HepG2 (cell line): ENCODE measurements around the gene DUSP7. TPM values are rescaled to one million over a fixed set of nuclear protein-coding genes. Genes with fewer than 3 reads are reported as not detected.

ENCODE experiments used
- ARID2 ChIP-seq: sonication (generic); formaldehyde crosslinking; IDR thresholded peaks from 2 replicates; pipeline ENCODE4 v1.8.1; 2022; ENCODE audit warnings: mild to moderate bottlenecking, missing genetic modification reagents, borderline replicate concordance
- CHCHD3 ChIP-seq: sonication (generic); formaldehyde crosslinking; IDR thresholded peaks from 2 replicates; pipeline ENCODE4 v1.8.0; 2022; ENCODE audit warnings: mild to moderate bottlenecking, missing genetic modification reagents, moderate library complexity
- GATAD2A ChIP-seq: IDR thresholded peaks from 2 replicates; pipeline ENCODE4 v1.6.1; 2016
- HDAC1 ChIP-seq: sonication (generic); formaldehyde crosslinking; IDR thresholded peaks from 2 replicates; pipeline ENCODE4 v1.5.1; 2020; ENCODE audit warnings: mild to moderate bottlenecking, missing genetic modification reagents
- KDM1A ChIP-seq: IDR thresholded peaks from 2 replicates; pipeline ENCODE4 v1.6.1; 2016; ENCODE audit warnings: missing compliant biosample characterization
- KDM6A ChIP-seq: IDR thresholded peaks from 2 replicates; pipeline ENCODE4 v1.6.1; 2016; ENCODE audit warnings: low read depth
- KMT2B ChIP-seq: IDR thresholded peaks from 2 replicates; pipeline ENCODE4 v1.6.1; 2016; ENCODE audit warnings: missing genetic modification reagents, missing compliant biosample characterization
- NFE2L2 ChIP-seq: fragments of 150-350 bp; IDR thresholded peaks from 2 replicates; pipeline ENCODE4 v1.6.1; 2014; ENCODE audit warnings: low read length
- SALL2 ChIP-seq: sonication (generic); formaldehyde crosslinking; IDR thresholded peaks from 2 replicates; pipeline ENCODE4 v1.8.1; 2023; ENCODE audit warnings: mild to moderate bottlenecking, missing genetic modification reagents, inconsistent platforms
- TAF1 ChIP-seq: sonication (generic); formaldehyde crosslinking; IDR thresholded peaks from 2 replicates; pipeline ENCODE4 v1.4.0; 2020; ENCODE audit warnings: missing genetic modification reagents
- TEAD3 ChIP-seq: optimal IDR thresholded peaks from 2 replicates; pipeline ENCODE3; 2016; ENCODE audit warnings: borderline replicate concordance
- XRCC5 ChIP-seq: fragments of 200-400 bp; formaldehyde crosslinking; optimal IDR thresholded peaks from 2 replicates; pipeline ENCODE3; 2017; ENCODE audit warnings: mild to moderate bottlenecking, low read length
- ZBTB7A ChIP-seq: sonication (generic); formaldehyde crosslinking; IDR thresholded peaks from 2 replicates; pipeline ENCODE4 v1.8.0; 2022; ENCODE audit warnings: mild to moderate bottlenecking, missing genetic modification reagents
- ZFP37 ChIP-seq: sonication (generic); formaldehyde crosslinking; IDR thresholded peaks from 2 replicates; pipeline ENCODE4 v1.4.0; 2020; ENCODE audit warnings: missing genetic modification reagents, borderline replicate concordance
- ZIK1 ChIP-seq: sonication (generic); formaldehyde crosslinking; IDR thresholded peaks from 2 replicates; pipeline ENCODE4 v1.5.0; 2020; ENCODE audit warnings: mild to moderate bottlenecking, low read depth, missing genetic modification reagents, borderline replicate concordance
- ZNF567 ChIP-seq: sonication (generic); formaldehyde crosslinking; IDR thresholded peaks from 2 replicates; pipeline ENCODE4 v1.8.1; 2023; ENCODE audit warnings: mild to moderate bottlenecking, missing genetic modification reagents, borderline replicate concordance
- ZNF616 ChIP-seq: sonication (generic); formaldehyde crosslinking; IDR thresholded peaks from 2 replicates; pipeline ENCODE4 v1.5.0; 2020; ENCODE audit warnings: low read depth, mild to moderate bottlenecking, missing genetic modification reagents
- ZNF709 ChIP-seq: sonication (generic); formaldehyde crosslinking; IDR thresholded peaks from 2 replicates; pipeline ENCODE4 v1.5.0; 2020; ENCODE audit warnings: mild to moderate bottlenecking, missing genetic modification reagents
- polyA plus RNA-seq, 8 experiments: library from polyadenylated mRNA; depleted of rRNA in 3 of 8; stranded (reverse) in 7 of 8; unstranded in 1 of 8; fragments of >200 nt; fragmentation: Illumina TruSeq in 4 of 8; extraction: Trizol in 4 of 8; gene quantifications; 2 replicates each; pipeline versions ENCODE4 v1.2.1 to v1.2.3, GENCODE V29; 2011 to 2016; ENCODE audit warnings: low read depth in 4 of 8, missing spikeins in 1 of 8, mixed read lengths in 1 of 8; ENCODE audit not compliant: insufficient read depth in 1 of 8
- total RNA-seq, 5 experiments: library from RNA; depleted of rRNA; stranded (reverse); fragments of >200 nt; fragmentation: Illumina TruSeq; extraction: Trizol; gene quantifications; 2 replicates each; pipeline ENCODE4 v1.2.3, GENCODE V29; 2016; ENCODE audit warnings: low read depth in 1 of 5
- TF ChIP-seq, protein P1 (sequence below): sonication (generic); formaldehyde crosslinking; IDR thresholded peaks from 2 replicates; pipeline ENCODE4 v1.4.0; 2020; ENCODE audit warnings: low read depth, mild to moderate bottlenecking, missing genetic modification reagents
- TF ChIP-seq, protein P2 (sequence below): sonication (generic); formaldehyde crosslinking; IDR thresholded peaks from 2 replicates; pipeline ENCODE4 v1.4.0; 2020; ENCODE audit warnings: missing genetic modification reagents, borderline replicate concordance
- TF ChIP-seq, protein P3 (sequence below): sonication (generic); formaldehyde crosslinking; IDR thresholded peaks from 2 replicates; pipeline ENCODE4 v1.4.0; 2020; ENCODE audit warnings: missing genetic modification reagents
- TF ChIP-seq, protein P4 (sequence below): IDR thresholded peaks from 2 replicates; pipeline ENCODE4 v1.6.1; 2016; ENCODE audit warnings: missing biosample characterization, missing genetic modification reagents, low read depth
- TF ChIP-seq, protein P5 (sequence below): sonication (generic); formaldehyde crosslinking; IDR thresholded peaks from 2 replicates; pipeline ENCODE4 v1.8.0; 2022; ENCODE audit warnings: mild to moderate bottlenecking, missing genetic modification reagents, moderate library complexity
- TF ChIP-seq, protein P6 (sequence below): sonication (generic); formaldehyde crosslinking; IDR thresholded peaks from 2 replicates; pipeline ENCODE4 v1.4.0; 2020; ENCODE audit warnings: missing genetic modification reagents

Gene DUSP7
- total and polyA plus RNA-seq, 2 of the 13 experiments (the other 11 are each of a cell fraction or from before 2014, with no cell fraction given) = 6.6 to 8.8 TPM

DNA sequence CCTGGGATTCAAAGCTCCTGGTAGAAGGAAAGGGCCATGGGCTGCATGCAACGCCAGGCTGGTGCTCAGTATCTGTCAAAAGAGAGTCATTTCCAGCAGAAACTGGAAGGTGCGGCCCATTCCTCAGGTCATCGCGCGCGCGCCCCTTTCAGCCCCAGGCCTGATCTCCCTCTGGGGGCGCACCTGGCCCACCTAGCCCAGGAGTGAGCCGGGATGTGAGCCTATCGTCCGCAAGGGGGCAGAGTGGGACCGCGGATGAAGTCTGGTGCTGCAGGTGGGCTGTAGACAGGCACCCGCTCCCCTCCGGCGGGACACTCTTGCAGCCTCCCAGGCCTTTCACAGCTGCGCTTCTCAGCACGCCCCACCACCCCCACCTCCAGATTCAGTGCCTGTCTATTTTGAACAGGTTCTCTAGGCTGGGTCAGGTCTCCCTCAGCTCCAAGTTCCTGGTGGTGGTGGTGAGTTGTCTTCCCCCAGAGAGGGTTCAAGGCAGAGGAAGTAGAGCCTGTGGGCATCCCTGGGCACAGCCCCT is 54.9 kb downstream of the DUSP7 start (continued):
- TF ChIP-seq, protein P1, sequence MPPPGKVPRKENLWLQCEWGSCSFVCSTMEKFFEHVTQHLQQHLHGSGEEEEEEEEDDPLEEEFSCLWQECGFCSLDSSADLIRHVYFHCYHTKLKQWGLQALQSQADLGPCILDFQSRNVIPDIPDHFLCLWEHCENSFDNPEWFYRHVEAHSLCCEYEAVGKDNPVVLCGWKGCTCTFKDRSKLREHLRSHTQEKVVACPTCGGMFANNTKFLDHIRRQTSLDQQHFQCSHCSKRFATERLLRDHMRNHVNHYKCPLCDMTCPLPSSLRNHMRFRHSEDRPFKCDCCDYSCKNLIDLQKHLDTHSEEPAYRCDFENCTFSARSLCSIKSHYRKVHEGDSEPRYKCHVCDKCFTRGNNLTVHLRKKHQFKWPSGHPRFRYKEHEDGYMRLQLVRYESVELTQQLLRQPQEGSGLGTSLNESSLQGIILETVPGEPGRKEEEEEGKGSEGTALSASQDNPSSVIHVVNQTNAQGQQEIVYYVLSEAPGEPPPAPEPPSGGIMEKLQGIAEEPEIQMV (CRISPR knock-in tag) = 0 out of 2 replicates have a peak, but pooled peaks have one; percentile 59
- TF ChIP-seq KDM6A (CRISPR knock-in tag) = no peak
- peak; percentile 97; the same call in 1 of the 2 replicates for TF ChIP-seq ZBTB7A (CRISPR knock-in tag)
- TF ChIP-seq, protein P2, sequence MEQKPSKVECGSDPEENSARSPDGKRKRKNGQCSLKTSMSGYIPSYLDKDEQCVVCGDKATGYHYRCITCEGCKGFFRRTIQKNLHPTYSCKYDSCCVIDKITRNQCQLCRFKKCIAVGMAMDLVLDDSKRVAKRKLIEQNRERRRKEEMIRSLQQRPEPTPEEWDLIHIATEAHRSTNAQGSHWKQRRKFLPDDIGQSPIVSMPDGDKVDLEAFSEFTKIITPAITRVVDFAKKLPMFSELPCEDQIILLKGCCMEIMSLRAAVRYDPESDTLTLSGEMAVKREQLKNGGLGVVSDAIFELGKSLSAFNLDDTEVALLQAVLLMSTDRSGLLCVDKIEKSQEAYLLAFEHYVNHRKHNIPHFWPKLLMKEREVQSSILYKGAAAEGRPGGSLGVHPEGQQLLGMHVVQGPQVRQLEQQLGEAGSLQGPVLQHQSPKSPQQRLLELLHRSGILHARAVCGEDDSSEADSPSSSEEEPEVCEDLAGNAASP (CRISPR knock-in tag) = peak; percentile 73
- TF ChIP-seq TEAD3 (CRISPR knock-in tag) = peak; percentile 43
- no peak for TF ChIP-seq ZNF616 (CRISPR knock-in tag)
- no peak for TF ChIP-seq HDAC1 (CRISPR knock-in tag)
- no peak for TF ChIP-seq ZFP37 (CRISPR knock-in tag)
- TF ChIP-seq, protein P3, sequence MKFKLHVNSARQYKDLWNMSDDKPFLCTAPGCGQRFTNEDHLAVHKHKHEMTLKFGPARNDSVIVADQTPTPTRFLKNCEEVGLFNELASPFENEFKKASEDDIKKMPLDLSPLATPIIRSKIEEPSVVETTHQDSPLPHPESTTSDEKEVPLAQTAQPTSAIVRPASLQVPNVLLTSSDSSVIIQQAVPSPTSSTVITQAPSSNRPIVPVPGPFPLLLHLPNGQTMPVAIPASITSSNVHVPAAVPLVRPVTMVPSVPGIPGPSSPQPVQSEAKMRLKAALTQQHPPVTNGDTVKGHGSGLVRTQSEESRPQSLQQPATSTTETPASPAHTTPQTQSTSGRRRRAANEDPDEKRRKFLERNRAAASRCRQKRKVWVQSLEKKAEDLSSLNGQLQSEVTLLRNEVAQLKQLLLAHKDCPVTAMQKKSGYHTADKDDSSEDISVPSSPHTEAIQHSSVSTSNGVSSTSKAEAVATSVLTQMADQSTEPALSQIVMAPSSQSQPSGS (CRISPR knock-in tag) = peak; percentile 55; the same call in 1 of the 2 replicates
- TF ChIP-seq, protein P4, sequence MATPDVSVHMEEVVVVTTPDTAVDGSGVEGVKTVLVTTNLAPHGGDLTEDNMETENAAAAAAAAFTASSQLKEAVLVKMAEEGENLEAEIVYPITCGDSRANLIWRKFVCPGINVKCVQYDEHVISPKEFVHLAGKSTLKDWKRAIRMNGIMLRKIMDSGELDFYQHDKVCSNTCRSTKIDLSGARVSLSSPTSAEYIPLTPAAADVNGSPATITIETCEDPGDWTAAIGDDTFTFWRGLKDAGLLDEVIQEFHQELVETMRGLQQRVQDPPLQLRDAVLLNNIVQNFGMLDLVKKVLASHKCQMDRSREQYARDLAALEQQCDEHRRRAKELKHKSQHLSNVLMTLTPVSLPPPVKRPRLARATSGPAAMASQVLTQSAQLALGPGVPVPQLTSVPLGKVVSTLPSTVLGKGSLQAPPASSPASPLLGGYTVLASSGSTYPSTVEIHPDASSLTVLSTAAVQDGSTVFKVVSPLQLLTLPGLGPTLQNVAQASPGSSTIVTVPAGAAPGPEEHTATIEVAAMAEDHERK = no peak
- TF ChIP-seq, protein P5, sequence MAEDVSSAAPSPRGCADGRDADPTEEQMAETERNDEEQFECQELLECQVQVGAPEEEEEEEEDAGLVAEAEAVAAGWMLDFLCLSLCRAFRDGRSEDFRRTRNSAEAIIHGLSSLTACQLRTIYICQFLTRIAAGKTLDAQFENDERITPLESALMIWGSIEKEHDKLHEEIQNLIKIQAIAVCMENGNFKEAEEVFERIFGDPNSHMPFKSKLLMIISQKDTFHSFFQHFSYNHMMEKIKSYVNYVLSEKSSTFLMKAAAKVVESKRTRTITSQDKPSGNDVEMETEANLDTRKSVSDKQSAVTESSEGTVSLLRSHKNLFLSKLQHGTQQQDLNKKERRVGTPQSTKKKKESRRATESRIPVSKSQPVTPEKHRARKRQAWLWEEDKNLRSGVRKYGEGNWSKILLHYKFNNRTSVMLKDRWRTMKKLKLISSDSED (CRISPR knock-in tag) = no peak
- TF ChIP-seq SALL2 (CRISPR knock-in tag) = peak; percentile 44; the same call in 1 of the 2 replicates
- TF ChIP-seq, protein P6, sequence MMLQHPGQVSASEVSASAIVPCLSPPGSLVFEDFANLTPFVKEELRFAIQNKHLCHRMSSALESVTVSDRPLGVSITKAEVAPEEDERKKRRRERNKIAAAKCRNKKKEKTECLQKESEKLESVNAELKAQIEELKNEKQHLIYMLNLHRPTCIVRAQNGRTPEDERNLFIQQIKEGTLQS (CRISPR knock-in tag) = 0 out of 2 replicates have a peak, but pooled peaks have one; percentile 16
- TF ChIP-seq ZIK1 (CRISPR knock-in tag) = 0 out of 2 replicates have a peak, but pooled peaks have one; percentile 28
- no peak for TF ChIP-seq CHCHD3 (CRISPR knock-in tag)
- peak; percentile 43; the same call in 1 of the 2 replicates for TF ChIP-seq KMT2B (CRISPR knock-in tag)
- TF ChIP-seq ZNF709 (CRISPR knock-in tag) = no peak
- 0 out of 2 replicates have a peak, but pooled peaks have one; percentile 23 for TF ChIP-seq TAF1
- TF ChIP-seq GATAD2A (CRISPR knock-in tag) = peak; percentile 65; the same call in 1 of the 2 replicates
- no peak for TF ChIP-seq ARID2 (CRISPR knock-in tag)
- no peak for TF ChIP-seq NFE2L2
- TF ChIP-seq XRCC5 = peak; percentile 86
- no peak for TF ChIP-seq ZNF567 (CRISPR knock-in tag)
- 0 out of 2 replicates have a peak, but pooled peaks have one; percentile 8 for TF ChIP-seq KDM1A (CRISPR knock-in tag)
